SH-SY5Y (cell line): ENCODE data around the gene NPBWR2.

Source experiments
- GATA2 ChIP-seq: IDR thresholded peaks from 2 replicates; pipeline ENCODE4 v1.6.1; 2011; ENCODE audit warnings: mild to moderate bottlenecking, low read depth, low read length
- GATA3 ChIP-seq: IDR thresholded peaks from 2 replicates; pipeline ENCODE4 v1.6.1; 2011; ENCODE audit warnings: low read depth, mild to moderate bottlenecking, low read length, moderate library complexity

GRCh38 chr20:64106981-64107735 is at the start of gene NPBWR2:
- TF ChIP-seq GATA3 (no peak), GATA2 (no peak)
